ENCODE measurements around the gene PAH.

The PAH gene

DNA sequence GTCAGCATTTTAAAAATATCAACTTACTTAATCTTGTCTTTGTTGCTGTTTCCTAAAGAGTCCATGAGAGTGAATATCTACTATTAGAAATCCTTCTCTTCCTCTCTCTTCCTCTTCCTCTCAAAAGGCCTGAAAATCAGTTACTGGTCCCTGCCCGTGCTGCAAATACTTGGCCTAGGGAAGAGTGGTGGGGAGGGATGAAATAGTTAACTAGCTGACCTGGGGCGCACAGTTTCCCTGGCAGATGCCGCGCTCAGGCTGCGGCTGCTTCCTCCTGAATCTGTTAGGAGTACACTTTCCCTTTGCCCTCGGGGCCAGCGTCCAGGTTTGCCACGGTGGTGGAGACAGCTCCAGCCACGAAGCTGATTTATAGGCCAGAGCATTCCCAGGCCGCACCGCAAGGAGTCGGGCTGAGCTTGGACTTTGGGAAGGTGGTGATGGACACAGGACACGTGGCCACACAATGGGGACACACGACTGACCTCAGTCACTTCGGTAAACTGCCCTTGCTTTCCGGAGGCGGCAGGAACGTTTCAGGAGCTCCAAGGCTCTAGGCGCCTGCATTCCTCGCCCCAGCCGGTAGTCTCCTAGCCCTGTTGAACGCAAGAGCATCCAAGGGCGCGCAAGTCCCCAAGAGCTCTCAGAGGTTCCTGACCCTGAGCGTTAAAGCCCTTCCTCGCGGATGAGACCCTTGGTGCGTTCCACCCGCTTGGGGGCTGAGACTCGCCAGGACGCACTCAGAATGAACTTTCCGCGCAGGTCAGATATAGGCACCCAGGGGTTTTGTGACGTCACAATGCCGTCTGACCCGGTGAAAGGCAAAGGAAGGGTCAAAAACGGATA is 33.3 kb upstream of the PAH start:
- DNase-seq = peak; percentile 87

DNA sequence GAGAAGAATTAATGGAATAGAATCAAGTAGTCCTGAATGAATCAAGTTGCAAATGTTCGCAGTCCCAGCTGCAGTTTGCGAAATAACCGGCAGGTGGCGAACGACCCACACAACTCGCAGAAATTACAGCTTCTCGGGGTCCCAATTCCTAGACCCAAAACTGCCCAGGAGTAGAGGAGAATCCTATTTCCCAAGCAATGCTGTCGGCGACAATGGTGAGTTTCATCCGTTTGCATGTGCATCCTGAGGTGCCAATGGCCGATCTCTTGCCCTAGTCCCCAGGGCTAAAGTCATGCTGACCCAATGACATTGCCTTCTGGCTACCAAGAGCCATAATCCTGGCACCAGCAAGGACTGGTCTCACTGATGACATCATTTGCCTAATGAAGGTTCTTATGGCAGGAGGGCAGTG is 31.9 kb upstream of the PAH start:
- DNase-seq = peak; percentile 86

DNA sequence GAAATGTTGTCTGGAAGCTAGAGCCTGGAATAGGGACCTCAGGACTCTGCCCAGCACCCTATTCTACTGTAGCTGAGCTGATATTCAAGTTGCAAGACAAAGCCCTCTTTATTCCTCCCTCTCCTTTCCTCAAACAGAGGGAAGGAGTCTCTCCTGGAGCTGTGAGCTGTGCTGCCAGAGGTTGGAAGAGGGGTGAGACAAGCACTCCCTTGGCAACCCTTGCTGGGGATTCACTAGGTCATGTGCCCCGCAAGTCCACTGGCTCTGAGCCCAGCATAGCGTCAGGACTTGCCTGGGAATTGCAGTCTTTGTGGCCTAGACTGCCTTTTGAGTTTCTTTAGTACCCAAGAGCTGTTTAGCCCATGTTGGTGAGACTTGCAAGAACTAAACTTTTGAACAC is 29.0 kb upstream of the PAH start:
- no peak for DNase-seq

DNA sequence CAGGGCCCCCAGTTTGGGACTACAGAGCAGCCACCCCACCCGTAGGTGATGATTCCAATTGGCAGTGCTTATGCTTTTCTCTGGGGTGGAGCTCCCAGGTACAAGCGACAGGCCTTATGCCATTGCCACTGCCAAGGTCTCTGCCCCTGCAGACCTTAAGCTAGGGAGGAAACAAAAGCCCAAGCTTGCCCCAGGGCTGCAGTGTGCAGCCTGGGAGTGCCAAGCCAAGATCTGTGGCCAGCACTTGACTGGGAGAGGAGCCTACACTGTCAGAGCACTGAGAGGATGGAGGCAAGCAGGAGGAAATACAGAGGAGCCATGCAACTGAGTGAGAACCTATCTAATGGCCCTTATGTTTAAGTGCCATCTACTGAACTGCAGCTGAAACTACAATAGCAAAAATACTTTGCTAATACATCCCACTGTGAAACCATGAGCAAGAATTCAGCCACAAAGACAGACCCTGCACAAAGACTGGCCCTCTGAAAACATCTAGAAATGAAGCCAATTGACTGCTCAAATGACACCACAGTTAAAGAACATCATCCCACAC is 22.7 kb upstream of the PAH start:
- DNase-seq = no peak

DNA sequence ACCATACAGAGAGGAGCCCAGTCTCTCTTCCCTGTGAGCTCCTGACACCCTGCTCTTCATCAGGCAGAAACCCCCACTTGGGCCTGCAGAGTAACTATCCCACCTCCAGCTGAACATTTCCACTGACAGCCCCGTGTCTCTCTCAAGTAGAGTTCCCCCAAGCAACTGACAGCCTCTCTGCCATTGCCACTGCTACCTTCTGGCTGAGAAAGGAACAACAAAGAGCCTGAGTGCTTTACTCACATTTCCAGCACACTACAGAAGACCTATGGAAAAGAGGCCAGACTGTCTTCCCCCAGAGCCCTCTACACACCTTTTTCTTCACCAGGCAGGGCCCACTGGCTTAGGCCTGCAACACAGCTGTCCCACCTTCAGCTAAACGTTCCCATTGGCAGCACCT is 22.0 kb upstream of the PAH start:
- no peak for DNase-seq

DNA sequence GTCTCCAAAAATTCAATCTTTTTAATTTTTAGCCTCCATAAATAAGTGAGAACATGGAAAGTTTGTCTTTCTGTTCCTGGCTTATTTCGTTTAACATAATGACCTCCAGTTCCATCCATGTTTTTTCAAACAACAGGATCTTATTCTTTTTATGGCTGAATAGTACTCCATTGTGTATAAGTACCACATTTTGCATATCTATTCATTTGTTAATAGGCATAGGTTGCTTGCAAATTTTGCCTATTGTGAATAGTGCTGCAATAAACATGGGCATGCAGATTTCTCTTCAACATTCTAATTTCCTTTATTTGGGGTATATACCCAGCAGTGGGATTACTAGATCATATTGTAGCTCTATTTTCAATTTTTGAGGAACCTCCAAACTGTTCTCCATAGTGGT is 16.1 kb upstream of the PAH start:
- no peak for DNase-seq

DNA sequence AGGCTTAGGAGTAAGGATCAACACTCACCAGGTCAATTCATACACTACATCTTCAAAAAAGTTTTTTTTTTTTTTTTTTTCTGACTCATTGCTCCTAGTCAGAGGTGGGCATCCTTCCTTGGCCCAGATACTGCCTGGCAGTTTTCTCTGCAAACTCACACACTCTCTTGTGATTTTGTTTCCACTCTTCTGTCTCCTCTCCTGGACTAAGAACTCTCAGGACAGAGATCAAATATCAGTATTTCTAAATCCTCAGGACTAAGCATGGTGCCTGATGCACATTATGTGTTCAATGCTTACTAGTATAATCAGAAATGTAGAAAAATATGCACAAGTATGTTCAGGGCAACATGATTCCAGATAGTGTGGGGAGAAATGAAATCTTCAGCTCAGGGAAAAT is 10.2 kb upstream of the PAH start:
- DNase-seq = no peak

DNA sequence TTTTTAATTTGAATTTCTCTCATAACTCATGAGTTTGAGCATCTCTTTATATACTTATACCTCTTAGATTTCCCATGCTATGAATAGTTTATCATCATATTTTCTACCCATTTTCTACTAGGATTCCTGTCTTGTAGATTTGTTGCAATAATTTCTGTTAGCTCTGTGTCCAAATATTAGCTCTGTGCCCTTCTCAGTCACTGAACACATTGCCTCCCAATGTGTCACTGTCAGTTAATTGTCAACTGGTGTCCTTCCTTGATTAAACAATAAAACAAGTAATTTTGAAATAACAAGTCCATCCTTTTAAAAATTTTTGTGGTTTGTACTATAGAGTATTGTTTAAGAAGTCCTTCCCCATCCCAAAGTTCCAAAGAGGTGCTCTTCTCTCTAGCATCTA is 4.2 kb upstream of the PAH start:
- no peak for DNase-seq

DNA sequence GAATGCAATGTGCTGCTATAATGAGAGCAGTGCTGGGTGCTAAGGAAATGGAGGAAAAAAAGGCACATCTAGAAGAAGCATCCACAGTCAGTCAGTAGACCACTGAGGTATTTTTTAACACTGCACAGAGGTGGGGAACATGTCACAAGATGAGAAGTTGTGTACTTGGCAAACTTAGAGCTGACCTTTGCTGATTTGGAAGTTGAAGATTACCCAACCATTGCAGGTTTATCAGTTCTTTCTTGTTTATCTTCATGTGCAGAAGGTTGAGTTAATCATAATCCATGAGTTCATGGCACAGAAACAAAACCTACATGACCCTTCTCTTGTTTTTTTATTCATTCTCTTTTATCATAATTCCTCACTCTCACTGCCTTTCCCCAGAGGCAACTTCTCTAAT is 3.2 kb upstream of the PAH start:
- no peak for DNase-seq

DNA sequence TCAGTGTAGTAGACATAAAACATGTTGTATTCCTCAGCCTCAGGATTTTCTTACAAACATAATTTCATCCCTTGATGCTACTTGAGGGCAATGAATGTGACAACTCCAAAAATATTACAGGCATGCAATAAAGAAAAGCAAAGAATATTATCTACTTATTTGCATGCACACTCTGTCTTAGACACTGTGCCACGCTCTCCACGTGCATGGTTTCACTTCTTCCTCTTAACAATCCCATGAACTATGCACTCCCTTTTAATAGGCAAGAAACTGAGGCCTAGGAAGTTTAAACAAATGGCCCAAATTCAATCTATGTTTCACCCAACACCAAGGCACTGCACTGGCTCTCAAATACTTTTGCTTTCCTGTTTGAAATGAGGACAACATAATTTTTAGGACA is 1.8 kb upstream of the PAH start:
- DNase-seq = no peak

DNA sequence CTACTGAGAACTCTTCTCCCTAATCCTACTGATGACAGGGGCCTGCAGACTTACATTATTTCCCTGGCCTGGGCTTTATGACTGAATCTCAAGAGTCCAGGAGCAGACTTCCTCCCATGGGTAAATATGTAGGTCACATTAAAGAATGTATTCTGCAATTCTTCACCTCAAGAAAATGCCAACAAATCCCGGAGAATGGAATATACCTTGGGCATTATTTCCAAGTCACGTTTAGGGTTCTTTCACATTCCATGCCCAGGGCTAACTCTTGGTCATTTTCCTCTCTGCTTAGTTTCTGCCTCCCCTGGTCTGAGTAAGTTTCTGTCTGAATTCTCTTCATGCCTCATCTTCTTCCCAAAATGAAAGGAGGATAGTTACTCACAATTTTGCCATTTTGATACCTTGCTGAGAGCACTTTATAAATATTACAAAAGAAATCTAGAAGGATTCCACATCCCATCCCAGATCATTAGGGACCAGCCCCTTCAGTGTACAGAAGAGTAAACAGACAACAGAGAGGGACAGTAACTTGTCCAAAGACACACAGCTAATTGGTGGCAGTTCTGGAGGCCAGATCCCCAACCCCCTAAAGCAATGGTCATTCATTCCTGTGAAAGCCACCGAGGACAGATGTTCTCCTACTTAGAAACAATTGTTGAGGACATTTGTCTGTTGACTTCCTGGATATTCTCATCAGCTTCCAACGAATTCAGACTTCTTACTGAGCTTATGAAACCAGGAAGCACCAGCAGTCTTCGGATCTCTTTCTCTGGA is 605 bp downstream of the PAH start:
- no peak for DNase-seq

DNA sequence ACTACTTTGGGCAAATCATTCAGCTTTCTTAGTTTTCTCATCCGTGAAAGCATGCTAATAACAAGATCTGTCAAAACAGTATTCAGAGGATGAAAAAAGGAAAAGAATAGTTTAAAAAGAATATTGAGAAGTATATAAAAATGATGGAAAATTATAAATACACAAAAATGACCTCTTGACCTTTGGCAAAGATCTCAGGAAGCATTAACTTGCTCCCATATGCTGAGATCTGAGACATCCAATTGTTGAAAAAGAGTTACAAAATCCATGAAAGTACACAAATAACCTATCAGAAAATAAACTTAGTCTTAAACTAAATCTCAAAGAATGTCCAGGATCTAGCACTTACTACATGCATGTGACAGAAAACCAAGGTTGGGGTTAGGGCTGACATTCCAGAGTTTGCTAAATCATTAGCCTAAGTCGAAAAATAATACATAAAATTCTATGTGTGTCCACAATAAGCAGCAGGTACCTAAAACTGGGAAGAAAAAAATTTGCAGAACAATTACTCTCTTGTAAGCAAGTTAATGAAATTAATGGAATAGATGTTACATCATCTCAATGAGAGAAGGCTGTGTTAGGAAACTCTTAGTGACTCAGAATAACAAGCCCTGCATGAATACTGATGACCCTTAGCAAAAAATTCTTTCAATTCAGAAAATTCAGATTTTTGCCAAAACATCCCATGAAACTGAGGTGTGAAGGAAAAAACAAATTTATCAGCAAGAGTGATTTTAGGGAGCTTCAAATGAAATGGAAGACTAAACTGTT is 3.4 kb downstream of the PAH start:
- no peak for DNase-seq

DNA sequence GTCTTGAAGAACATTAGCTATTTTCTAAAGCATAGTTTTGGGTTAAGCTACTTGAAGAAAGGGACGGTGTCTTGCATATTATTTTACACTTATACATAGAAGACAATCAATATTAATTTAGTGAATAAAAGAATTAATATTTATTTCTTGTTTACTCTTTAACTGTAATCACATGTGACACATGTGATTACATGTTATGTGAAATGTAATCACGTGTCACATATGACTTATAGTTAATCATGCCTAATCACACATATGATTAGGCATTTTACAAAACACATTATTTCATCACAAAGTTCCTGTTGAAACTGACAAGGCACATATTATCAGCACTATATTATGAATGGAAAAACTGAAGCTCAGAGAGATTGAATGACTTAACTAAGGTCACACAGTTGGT is 4.8 kb downstream of the PAH start:
- DNase-seq = no peak

DNA sequence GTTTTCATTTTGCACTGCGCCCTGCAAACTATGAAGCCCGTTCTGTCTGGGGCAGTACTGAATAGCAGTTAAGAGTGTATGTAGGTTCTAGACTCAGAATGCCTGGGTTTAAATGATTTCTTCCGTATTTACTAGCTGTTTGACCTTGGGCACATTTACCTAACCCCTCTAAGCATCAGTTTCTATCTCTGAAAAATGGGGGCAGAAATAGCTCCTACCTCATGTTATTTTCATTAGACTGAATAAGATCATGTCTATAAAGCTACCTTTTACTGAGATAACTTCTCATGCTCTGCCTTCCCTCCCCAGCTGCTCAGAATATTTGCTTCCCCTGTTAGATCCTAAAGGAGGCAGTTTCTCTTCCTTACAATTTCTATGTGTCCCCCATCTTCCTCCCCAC is 5.7 kb downstream of the PAH start:
- DNase-seq = no peak

DNA sequence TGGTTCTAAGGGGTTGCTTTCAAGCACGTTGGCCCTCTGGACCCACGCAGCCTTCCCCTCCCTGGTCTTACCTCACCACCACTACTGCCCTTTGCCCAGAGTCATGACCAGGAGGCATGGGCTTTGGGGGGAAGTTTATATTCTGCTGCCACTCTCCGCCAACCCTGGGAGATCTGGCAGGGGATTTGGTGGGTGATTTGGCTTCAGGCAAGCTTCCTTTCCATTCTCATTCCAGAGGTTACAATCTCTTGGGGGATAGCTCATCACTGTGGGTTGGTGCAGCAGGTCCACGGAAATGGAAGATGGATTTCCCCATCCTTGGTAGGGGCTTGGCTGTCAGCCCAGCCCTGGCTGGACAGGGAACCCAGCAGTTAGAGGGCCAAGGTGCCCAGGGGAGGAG is 6.3 kb downstream of the PAH start:
- DNase-seq = no peak

DNA sequence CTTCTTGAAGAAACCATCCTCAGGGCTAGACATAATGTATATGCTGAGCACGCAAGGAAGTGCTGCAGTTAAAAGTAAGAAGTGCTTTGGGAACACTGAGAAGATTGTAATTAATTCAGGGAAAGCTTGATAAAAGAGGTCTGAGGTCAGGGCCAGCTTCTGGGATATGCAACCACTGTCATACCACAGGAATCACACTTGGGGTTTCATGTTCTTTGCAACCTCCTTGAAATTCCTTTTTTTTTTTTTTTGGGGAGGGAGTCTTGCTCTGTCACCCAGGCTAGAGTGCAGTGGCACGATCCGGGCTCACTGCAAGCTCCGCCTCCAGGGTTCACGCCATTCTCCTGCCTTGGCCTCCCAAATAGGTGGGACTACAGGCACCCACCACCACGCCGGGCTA is 6.9 kb downstream of the PAH start:
- DNase-seq = no peak

DNA sequence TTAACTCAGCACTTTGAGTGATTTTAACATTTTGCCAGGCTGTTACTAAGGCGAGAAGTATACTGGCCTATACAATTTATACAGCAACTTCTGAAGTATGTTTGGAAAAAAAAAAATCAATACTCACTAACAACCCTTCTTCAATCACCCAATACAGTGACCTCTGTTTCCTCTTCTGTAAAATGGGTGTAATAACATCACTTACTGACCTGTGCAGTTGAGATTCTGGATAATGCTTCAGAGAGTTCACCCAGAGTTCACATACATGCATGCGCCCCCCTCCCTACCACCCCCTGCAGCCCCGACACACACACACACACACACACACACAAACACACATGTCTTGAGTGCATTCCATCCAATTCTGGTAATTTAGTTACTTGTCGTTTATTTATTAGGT is 9.1 kb downstream of the PAH start:
- DNase-seq = no peak

DNA sequence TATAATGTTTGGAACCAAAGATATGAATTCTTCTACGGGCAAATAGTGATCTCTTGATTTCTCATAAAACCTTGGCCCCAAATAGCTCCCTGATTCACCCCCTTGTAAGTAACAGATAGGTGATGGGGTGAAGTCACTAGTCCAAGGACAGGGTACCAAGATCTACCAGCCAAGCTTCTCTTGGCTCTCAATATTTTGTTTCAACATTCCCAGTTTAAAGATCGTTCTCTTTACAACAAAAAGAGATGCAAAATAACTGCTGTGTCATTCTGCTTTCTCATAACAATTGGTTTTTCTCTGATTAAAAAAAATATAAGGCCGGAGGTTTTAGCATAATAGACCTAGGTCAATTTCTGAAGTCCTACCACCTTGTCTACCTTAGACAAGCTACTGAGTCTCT is 11.8 kb downstream of the PAH start:
- no peak for DNase-seq

DNA sequence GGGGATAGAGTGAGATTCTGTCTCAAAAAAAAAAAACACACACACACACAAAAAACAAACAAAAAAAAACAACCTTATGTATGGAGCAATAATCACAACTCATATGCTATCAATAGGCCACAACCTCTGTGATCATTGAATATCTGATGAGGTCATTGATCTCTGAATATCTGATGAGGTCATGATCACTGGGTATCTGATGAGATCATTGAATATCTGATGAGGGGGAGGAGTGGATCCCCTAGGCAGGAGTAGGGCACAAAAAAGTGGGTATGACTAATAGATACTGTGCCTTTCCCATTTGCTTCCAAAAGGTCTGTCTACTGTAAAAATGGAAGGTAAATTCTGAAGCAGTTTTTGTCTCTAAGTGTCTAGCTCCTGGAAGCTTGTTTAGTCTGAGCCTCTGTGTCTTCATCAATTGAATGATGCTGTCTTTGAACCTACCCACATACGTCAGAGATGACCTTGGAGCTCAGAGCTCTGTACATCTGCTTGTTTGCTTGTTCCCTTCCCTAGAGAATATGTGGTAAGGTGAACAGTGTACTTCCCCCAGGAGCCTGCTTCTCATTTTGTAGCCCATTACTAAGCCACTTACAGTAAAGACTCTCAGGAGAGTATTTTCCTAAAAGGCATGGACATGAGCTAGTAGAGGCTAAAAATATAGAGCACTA is 13.6 kb downstream of the PAH start:
- DNase-seq = no peak

DNA sequence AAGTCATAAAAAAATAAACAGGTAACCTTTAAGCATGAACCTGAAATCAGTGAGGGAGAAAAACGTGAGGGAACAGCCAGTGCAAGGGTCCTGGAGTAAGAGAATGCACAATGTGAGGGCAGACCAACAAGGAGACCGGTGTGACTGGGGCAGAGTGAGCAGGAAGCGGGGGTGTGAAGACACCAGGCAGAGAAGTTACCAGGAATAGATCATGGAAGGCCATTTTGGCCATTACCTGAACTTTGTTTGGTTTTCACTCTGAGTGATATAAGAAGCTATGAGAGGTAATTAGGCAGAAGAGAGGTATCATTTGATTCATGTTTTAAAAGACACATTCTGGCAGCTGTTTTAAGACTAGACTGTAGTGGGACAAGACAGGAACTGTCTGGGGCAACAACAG is 15.0 kb downstream of the PAH start:
- no peak for DNase-seq

DNA sequence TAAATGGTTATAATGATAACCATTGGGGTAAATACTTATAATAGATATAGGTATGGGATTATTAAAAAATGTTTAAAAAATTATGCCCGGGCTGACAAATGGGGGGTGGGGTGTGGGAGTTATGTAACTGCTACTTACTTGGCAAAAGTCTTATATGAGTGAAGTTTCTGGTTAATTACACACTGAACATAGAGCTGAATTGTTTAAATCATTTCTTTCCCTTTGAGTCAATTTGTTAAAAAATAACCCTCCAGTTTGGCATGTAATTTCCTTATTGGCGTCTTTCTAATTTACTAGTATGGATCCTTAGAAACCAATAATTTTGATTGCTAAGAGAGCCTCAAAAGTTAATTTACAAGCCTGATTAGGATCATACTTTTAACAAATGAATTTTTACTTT is 16.7 kb downstream of the PAH start:
- DNase-seq = no peak

DNA sequence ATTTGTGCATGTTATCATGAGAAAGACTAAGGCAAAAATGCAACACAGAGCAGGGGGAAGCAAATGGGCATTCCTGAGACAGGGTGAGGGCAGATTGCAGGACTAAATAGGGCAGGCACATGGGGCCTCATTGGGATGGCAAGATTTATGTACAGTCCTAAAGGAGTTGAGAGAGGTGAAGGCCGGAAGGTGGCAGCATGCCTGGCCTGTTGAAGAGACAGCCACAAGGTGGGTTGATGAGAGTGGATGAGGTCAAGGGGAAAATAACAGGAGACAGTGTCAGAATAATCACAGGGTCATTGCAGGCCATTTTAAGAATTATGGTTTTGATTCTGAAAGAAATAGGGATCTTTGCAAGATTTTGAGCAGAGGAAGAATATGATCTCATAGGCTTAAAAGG is 21.0 kb downstream of the PAH start:
- DNase-seq = no peak

DNA sequence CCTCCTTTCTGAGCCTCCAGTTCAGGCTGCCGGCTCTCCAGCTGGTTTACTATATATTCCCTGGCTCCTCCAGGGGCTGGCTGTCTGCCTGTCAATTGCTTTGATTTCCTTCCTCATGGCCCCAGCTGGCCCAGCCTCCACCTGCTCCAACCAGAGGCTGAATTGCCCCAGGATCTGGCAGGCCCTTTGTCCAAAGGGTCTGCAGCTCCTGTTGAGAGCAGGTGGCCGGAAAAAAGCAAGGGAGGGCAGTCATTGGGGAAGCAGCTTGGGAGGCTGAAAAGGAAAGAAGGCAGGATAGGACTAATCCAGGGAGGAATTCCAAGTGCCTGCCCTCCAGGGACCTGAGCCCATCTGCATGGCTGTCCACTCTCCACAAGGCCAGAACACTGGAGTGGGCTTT is 25.3 kb downstream of the PAH start:
- DNase-seq = no peak

Measured in DMS79 treated with DMSO at 0.1 percent for 48 hours (cell line).